Calu3 (cell line): Measurements from ENCODE around the gene OR1E2. TPM values are rescaled to one million over a fixed set of nuclear protein-coding genes. Genes with fewer than 3 reads are reported as not detected.
"Not testable (repeated sequence)": the region's sequence is repeated elsewhere in the genome, so short reads cannot be mapped to it uniquely, and the experiment has no call there.

Source experiments
- BruUV-seq: library from RNA; stranded (reverse); fragments of 400-500 nt; replicated peaks from 2 replicates; lab custom pipeline; 2021; lab: Mats Ljungman, UMichigan
- CTCF ChIA-PET: fragments of 300-600 bp; sonication (Branson Sonifier 250); formaldehyde crosslinking; loops from one replicate; lab custom pipeline; 2022; ENCODE audit warnings: antibody characterized with exemption; lab: Charles Lee
- DNase-seq: peaks from one replicate; pipeline ENCODE4 v3.0.0; 2022
- H3K27ac Mint-ChIP-seq: one replicate; pipeline ENCODE4 v1.8.0; 2022; ENCODE audit warnings: mixed read lengths; ENCODE audit not compliant: unreplicated experiment
- H3K27me3 Mint-ChIP-seq: one replicate; pipeline ENCODE4 v1.8.0; 2022; ENCODE audit warnings: mixed read lengths; ENCODE audit not compliant: unreplicated experiment
- H3K36me3 Mint-ChIP-seq: one replicate; pipeline ENCODE4 v1.8.0; 2022; ENCODE audit warnings: mild to moderate bottlenecking, moderate library complexity, mixed read lengths; ENCODE audit not compliant: insufficient read depth, unreplicated experiment
- H3K4me1 Mint-ChIP-seq: one replicate; pipeline ENCODE4 v1.8.0; 2022; ENCODE audit warnings: mild to moderate bottlenecking, low read depth, mixed read lengths; ENCODE audit not compliant: unreplicated experiment
- H3K4me3 Mint-ChIP-seq: one replicate; pipeline ENCODE4 v1.8.0; 2022; ENCODE audit warnings: mild to moderate bottlenecking, low read depth, moderate library complexity, mixed read lengths; ENCODE audit not compliant: unreplicated experiment
- H3K9me3 Mint-ChIP-seq: one replicate; pipeline ENCODE4 v1.8.0; 2022; ENCODE audit warnings: low read depth, mixed read lengths; ENCODE audit not compliant: unreplicated experiment
- CTCF ChIP-seq: fragments of 200-600 bp; IDR thresholded peaks from one replicate; pipeline ENCODE4 v1.8.0; 2022; ENCODE audit warnings: antibody characterized with exemption; ENCODE audit not compliant: unreplicated experiment
- intact Hi-C: fragments of 100-400 bp; cut with micrococcal nuclease; formaldehyde crosslinking; loops from one replicate; pipeline ENCODE4 v1.10.0; 2022; ENCODE audit not compliant: unreplicated experiment
- total RNA-seq: library from RNA; stranded (reverse); gene quantifications from 2 replicates; pipeline ENCODE4 v1.2.3, GENCODE V29; 2022

The OR1E2 gene
- total RNA-seq, 1 experiment from 2014 or later = not detected

- intact Hi-C loops = no loop called here
- DNase-seq = no peak
- no peak for TF ChIP-seq CTCF
- Mint-ChIP-seq H3K4me1 (no peaks in the 10 kb centered on the region), H3K27me3 (peaks cover 64% of the 10 kb centered on the region), H3K36me3 (no peaks in the 10 kb centered on the region), H3K9me3 (no peaks in the 10 kb centered on the region), H3K27ac (no peak overlapping the region), H3K4me3 (no peak overlapping the region)
- no TSS peak for BruUV-seq
- CTCF ChIA-PET = no interaction called here
Measured at GRCh38 chr17:3438368-3438767, 4.7 kb upstream of the OR1E2 start.

- intact Hi-C loops, BruUV-seq, H3K36me3 Mint-ChIP-seq, H3K4me3 Mint-ChIP-seq, CTCF ChIA-PET, H3K27ac Mint-ChIP-seq, H3K9me3 Mint-ChIP-seq, H3K4me1 Mint-ChIP-seq: not testable (repeated sequence)
- peak; percentile 1 for DNase-seq
- H3K27me3 Mint-ChIP-seq = peaks cover 36% of the 10 kb centered on the region
Measured at GRCh38 chr17:3433215-3433614, 426 bp downstream of the OR1E2 start.

GRCh38 chr17:3418222-3418621 lies 15.4 kb downstream of the OR1E2 start:
- H3K27ac Mint-ChIP-seq = no peak overlapping the region
- intact Hi-C loops = no loop called here
- H3K36me3 Mint-ChIP-seq = no peaks in the 10 kb centered on the region
- peaks cover 8% of the 10 kb centered on the region for H3K4me1 Mint-ChIP-seq
- CTCF ChIA-PET = no interaction called here
- peaks cover 3% of the 10 kb centered on the region for H3K9me3 Mint-ChIP-seq
- no peak overlapping the region for H3K4me3 Mint-ChIP-seq
- no TSS peak for BruUV-seq
- no peak for DNase-seq
- no peak for TF ChIP-seq CTCF
- no peaks in the 10 kb centered on the region for H3K27me3 Mint-ChIP-seq

GRCh38 chr17:3415610-3416009 lies 18.0 kb downstream of the OR1E2 start:
- no peak for DNase-seq
- CTCF ChIA-PET = no interaction called here
- Mint-ChIP-seq H3K4me3 (no peak overlapping the region), H3K36me3 (no peaks in the 10 kb centered on the region), H3K4me1 (peaks cover under 1% of the 10 kb centered on the region), H3K9me3 (no peaks in the 10 kb centered on the region), H3K27me3 (no peaks in the 10 kb centered on the region), H3K27ac (no peak overlapping the region)
- no peak for TF ChIP-seq CTCF
- no TSS peak for BruUV-seq
- intact Hi-C loops = no loop called here

- H3K27ac Mint-ChIP-seq, CTCF ChIA-PET, H3K9me3 Mint-ChIP-seq, H3K27me3 Mint-ChIP-seq, H3K4me1 Mint-ChIP-seq, H3K4me3 Mint-ChIP-seq, DNase-seq, H3K36me3 Mint-ChIP-seq, BruUV-seq, intact Hi-C loops: not testable (repeated sequence)
Measured at GRCh38 chr17:3412216-3412615, 21.4 kb downstream of the OR1E2 start.
